ENCODE data around the gene ADAMTS17.

The ADAMTS17 gene

DNA sequence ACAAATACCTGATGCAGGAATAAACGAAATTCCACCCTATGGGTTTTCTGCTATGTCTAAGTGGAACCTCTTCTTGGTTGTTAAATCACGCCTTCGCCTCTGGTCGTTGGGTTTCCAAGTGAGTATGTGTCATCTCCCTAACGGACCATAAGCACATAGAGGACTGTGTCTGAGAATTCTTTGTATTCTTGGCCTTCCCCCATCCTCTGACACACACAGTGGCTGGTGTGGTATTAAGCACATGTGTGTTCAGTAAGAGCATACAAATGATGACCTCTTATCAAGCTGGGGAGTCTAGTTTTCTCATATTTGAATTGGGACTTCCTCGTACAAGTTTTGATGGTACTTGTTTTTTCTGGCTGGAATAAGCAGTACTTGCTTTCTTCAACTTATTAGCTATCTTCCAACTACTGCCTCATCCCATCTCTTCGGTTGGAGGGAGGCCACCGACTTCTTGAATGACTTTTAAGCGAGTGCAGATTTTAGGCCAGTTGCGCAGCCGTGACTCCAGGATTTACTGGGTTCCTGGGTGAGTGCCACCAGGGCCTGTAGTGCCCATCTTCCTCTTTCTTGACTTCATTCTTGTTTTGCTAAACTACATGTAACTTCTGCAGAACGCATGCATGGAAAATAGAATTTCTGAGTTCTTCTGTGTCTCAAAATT is 240.2 kb downstream of the ADAMTS17 start:
- TF ChIP-seq, protein P1, sequence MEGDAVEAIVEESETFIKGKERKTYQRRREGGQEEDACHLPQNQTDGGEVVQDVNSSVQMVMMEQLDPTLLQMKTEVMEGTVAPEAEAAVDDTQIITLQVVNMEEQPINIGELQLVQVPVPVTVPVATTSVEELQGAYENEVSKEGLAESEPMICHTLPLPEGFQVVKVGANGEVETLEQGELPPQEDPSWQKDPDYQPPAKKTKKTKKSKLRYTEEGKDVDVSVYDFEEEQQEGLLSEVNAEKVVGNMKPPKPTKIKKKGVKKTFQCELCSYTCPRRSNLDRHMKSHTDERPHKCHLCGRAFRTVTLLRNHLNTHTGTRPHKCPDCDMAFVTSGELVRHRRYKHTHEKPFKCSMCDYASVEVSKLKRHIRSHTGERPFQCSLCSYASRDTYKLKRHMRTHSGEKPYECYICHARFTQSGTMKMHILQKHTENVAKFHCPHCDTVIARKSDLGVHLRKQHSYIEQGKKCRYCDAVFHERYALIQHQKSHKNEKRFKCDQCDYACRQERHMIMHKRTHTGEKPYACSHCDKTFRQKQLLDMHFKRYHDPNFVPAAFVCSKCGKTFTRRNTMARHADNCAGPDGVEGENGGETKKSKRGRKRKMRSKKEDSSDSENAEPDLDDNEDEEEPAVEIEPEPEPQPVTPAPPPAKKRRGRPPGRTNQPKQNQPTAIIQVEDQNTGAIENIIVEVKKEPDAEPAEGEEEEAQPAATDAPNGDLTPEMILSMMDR (IDR thresholded peaks at IDR 0.05; ENCODE audit: control insufficient read depth, extremely low read depth, insufficient read depth), result no peak
- DNase-seq (ENCODE audit: low read depth), result no peak

DNA sequence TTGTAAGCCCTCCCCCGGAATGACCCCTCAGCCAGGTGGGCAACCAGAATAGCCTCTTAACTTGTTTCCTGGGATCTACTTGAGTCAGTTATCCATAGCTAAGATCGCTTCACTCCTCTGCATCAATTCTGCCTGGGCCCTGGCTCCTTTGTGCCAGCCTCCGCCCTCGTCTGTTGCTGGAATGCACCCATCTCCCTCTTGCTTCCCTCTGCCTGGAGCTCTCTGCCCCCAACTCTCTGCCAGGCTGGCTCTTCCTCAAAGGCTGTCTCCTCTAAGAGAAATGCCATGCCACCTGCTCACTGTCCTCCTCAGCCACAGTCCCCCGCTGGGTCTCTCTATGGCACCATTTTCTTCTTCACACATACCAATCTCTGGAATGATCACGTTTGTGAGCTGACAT is 240.8 kb downstream of the ADAMTS17 start:
- DNase-seq (ENCODE audit: low read depth), result no peak
- no peak overlapping the region for H3K4me3 ChIP-seq (ENCODE audit: low read depth, low read length)
- TF ChIP-seq, protein P1 (IDR thresholded peaks at IDR 0.05; ENCODE audit: control insufficient read depth, extremely low read depth, insufficient read depth), result no peak

More for the DNA sequence above, 240.2 kb downstream of the ADAMTS17 start:
- no peak overlapping the region for H3K4me3 ChIP-seq (ENCODE audit: low read depth, low read length)

DNA sequence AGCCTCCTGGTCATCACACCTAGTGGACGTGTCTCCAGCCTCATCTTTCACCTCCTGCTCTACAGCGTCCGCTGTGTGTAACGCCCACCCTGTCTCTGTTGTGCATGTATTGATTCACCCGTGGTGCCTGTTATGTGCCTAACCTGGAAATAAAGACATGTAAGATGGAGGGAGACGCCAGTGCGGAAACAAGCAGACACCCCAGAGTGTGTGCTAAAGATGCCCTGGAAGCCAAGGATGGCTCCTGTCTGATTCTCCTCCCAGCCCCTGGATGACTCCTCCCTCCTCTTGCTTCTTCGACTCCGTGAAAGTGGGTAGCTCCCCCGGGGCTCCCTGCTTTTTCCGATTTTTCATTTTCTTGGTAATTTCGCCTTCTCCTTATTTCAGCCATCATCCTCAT is 241.8 kb downstream of the ADAMTS17 start:
- no peak overlapping the region for H3K4me3 ChIP-seq (ENCODE audit: low read depth, low read length)
- TF ChIP-seq, protein P1 (IDR thresholded peaks at IDR 0.05; ENCODE audit: control insufficient read depth, extremely low read depth, insufficient read depth), result no peak
- no peak for DNase-seq (ENCODE audit: low read depth)

DNA sequence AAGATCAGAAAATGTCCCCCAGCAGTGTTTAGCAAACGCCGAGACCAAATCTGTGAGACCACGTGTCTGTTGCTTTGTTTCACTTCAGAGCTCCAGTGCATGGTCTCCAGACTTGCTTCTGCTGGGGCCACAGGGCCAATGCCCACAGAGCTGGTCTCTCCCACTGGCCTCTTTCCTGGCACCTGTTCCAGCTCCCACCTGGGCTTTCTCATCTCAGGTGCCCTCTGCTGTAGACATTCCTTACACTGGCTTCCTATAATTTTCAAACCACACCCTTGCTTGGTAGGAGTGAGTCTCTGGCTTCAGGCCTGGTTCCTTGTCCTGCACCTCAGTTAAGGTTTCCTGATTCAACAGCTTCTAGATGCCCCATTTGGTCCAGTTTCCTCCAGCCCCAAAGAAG is 243.1 kb downstream of the ADAMTS17 start:
- no peak overlapping the region for H3K4me3 ChIP-seq (ENCODE audit: low read depth, low read length)
- TF ChIP-seq, protein P1 (IDR thresholded peaks at IDR 0.05; ENCODE audit: control insufficient read depth, extremely low read depth, insufficient read depth), result no peak
- no peak for DNase-seq (ENCODE audit: low read depth)

DNA sequence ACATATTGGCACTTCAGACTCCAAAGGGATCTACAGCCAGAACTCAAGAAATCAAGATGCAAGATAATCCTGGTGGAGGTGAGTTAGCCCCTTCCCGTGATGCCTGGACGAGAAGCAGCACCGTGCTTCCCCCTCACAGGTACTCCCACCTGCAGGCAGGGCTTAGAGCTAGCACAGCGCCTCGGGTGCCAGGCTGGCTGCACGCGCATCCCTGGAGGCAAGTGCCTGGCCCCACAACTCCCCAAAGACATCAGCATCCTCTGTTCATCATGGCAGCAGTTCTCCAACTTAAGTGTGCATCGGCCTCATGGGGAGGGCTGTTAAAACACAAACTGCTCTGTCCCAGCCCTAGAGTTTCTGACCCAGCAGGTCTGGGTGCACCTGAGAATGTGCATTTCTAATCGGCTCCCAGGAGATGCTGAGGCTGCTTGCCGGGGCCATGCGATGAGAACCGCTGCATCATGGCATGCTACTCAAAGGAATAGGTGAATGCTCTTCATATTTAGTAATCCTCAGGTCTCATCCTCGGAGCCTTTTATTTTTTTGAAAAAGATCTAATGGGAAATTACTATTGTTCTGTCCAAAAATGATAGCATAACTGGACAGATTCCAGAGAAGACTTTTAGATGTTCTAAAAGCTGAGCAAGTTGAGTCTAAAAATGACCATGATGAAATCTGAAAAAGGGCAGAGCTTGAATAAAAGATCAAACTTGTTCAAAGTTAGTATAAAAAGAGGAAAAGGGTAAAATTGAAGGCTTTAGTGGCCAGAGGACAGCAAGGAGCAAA is 244.2 kb downstream of the ADAMTS17 start:
- no peak overlapping the region for H3K4me3 ChIP-seq (ENCODE audit: low read depth, low read length)
- DNase-seq (ENCODE audit: low read depth), result no peak
- TF ChIP-seq, protein P1 (IDR thresholded peaks at IDR 0.05; ENCODE audit: control insufficient read depth, extremely low read depth, insufficient read depth), result no peak

DNA sequence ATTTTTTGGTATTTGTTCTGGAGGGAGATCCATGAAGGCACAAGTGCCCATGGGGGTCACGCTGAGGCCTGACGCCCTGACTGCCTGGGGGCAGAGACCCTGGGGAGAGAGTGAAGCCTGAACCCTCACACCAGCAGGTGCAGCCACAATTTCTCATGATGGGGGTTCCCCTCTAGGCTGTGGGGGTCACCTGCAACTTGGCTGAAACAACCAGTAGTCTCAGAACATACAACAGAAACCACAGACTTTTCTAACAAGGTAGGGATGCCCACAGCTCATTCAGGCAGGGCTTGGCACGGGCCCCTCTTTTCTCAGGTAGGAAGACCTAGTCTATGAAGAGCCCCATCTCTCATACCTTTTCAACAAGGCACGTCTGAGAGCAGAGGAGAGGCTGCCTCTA is 245.1 kb downstream of the ADAMTS17 start:
- TF ChIP-seq, protein P1 (IDR thresholded peaks at IDR 0.05; ENCODE audit: control insufficient read depth, extremely low read depth, insufficient read depth), result no peak
- H3K4me3 ChIP-seq (ENCODE audit: low read depth, low read length), result no peak overlapping the region
- no peak for DNase-seq (ENCODE audit: low read depth)
